ENCODE results near the gene PRSS2.
"Not testable (repeated sequence)": the region's sequence is repeated elsewhere in the genome, so short reads cannot be mapped to it uniquely, and the experiment has no call there.

PRSS2 gene

GRCh38 chr7:142760071-142760642 lies 10.6 kb upstream of the PRSS2 start:
- no peak for DNase-seq

GRCh38 chr7:142761606-142762005 lies 9.2 kb upstream of the PRSS2 start:
- not testable (repeated sequence) for DNase-seq

DNA sequence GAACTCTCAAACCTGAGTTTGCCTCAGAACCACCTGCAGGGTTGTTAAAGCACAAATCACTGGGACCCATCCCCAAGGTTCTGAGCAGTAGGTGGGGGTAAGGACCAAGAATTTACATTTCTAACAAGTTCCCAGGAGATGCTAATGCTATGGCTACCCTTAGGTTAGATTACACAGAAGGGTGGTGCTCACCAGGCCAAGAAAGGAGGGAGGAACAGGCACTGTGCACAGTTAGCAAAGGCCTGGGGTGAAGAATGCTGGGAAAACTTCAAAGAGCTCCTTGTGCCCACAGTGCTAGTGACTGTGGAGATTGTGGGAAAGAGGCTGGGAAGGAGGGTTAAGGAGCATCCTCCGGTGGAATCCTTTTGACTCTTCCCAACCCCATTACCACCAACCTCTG lies 8.7 kb upstream of the PRSS2 start:
- DNase-seq = no peak

DNA sequence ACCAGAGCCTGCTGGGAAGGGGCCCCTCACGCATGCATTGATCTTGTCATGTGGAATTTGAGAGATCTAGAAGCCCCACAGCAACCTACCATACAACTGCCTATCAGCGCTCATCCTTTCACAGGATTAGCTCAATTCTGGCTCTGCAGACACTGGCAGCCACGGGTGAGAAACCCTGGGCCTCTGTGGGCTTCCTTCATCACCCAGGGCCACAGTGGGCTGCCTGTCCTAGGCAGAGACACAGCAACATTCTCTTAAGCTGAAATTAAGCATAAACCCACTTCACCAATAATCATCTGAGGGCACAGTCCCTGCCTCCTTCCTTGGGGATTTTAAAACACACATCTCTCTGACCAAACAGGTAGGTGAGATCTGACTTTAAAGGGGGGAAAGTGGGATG lies 3.3 kb upstream of the PRSS2 start:
- no peak for DNase-seq

DNA sequence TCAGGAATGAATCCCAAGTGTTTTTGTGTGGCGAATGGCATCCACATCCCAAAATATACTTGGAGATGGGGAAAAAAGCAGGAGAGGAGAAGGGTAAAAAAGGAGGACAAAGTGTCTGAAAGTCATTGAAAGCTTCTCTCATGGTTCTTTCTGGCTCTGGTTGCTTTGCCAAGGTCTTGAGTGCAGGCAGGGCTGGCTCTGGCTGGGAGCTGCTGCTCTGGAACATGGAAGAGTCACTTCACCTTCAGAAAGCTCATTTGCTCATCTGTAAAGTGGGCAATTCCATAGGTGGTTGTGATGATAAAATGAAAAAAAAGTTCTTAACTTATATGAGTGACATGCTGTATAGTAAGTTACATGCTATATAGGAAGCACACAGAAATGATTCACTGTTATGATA lies 2.9 kb upstream of the PRSS2 start:
- no peak for DNase-seq

DNA sequence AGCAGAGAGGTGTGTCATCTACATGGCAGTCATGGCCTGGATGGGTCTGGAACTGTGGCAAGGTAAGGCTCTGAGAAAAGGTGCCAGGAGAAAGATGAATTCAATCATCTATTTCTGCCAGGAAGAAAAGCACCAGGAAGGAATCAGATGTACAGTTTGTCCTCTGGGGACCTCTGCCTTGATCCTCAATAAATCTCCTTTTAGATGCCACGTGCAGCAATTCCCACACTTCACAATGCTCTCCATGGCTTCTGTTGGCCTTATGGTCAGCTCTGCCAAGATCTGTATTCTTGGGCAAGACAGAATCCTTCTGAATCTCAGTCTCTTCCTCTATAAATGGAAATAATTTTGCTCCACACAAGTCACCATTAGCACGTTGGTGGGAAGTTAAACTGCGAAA lies 1.9 kb upstream of the PRSS2 start:
- DNase-seq = not testable (repeated sequence)

GRCh38 chr7:142771353-142771723 lies 568 bp downstream of the PRSS2 start:
- peak; percentile 94 for DNase-seq

DNA sequence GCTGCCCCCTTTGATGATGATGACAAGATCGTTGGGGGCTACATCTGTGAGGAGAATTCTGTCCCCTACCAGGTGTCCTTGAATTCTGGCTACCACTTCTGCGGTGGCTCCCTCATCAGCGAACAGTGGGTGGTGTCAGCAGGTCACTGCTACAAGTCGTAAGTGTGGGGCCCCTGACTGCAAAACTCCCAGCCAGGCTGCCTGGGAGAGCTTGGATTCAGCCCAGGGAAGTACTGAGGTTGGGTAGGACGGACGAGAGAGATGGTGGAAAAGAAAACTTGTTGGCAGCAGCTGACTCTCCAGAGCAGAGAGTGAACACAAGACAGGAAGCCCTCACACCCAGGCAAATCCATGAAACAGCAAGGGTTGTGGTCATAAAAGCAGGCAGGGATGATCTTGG lies 1.3 kb downstream of the PRSS2 start:
- DNase-seq = no peak

DNA sequence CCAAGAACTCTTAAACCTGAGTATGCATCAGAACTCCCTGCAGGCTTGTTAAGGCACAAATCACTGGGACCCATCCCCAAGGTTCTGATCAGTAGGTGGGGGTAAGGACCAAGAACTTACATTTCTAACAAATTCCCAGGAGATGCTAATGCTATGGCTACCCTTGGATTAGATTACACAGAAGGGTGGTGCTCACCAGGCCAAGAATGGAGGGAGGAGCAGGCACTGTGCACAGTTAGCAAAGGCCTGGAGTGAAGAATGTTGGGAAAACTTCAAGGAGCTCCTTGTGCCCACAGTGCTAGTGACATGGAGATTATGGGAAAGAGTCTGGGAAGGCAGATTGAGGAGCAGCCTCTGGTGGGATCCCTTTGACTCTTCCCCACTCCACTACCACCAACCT lies 1.9 kb downstream of the PRSS2 start:
- DNase-seq = no peak

- no peak for DNase-seq
Observed at GRCh38 chr7:142773230-142773629, 2.5 kb downstream of the PRSS2 start.

GRCh38 chr7:142773937-142774744 lies 3.4 kb downstream of the PRSS2 start:
- DNase-seq = no peak

DNA sequence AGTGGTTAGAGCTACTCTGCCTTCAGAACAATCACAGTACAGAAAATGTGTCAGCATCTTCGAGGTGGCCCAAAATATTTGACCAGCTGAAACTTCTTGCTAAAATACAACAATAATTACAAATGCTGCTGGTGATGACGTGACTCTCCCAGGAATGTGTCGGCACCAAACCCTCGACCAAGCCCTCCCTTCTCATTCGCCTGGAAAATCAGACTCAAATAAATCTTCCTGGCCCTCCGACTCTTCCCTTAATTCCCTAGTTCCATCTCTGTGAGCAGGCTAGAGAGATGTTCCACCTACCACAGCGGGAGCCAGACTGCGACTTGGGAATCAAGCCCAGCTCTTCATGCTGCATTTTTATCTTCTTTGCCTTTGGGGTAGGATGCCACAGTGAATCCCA lies 4.1 kb downstream of the PRSS2 start:
- no peak for DNase-seq

- DNase-seq = not testable (repeated sequence)
Observed at GRCh38 chr7:142775351-142776115, 4.8 kb downstream of the PRSS2 start.

GRCh38 chr7:142776206-142776844 lies 5.6 kb downstream of the PRSS2 start:
- DNase-seq = no peak

DNA sequence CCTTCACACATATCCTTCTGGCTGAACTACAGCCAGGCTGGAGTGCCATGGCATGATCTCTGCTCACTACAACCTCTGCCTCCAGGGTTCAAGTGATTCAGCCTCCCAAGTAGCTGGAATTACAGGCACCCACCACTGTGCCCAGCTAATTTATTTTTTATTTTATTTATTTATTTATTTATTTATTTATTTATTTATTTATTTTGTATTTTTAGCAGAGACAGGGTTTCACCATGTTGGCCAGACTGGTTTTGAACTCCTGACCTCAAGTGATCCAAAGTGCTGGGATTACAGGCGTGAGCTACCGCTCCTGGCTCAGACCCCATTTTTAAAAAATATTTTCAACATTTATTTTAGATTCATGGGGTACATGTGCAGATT lies 6.1 kb downstream of the PRSS2 start:
- not testable (repeated sequence) for DNase-seq

- DNase-seq = no peak
Observed at GRCh38 chr7:142777318-142777717, 6.5 kb downstream of the PRSS2 start.

DNA sequence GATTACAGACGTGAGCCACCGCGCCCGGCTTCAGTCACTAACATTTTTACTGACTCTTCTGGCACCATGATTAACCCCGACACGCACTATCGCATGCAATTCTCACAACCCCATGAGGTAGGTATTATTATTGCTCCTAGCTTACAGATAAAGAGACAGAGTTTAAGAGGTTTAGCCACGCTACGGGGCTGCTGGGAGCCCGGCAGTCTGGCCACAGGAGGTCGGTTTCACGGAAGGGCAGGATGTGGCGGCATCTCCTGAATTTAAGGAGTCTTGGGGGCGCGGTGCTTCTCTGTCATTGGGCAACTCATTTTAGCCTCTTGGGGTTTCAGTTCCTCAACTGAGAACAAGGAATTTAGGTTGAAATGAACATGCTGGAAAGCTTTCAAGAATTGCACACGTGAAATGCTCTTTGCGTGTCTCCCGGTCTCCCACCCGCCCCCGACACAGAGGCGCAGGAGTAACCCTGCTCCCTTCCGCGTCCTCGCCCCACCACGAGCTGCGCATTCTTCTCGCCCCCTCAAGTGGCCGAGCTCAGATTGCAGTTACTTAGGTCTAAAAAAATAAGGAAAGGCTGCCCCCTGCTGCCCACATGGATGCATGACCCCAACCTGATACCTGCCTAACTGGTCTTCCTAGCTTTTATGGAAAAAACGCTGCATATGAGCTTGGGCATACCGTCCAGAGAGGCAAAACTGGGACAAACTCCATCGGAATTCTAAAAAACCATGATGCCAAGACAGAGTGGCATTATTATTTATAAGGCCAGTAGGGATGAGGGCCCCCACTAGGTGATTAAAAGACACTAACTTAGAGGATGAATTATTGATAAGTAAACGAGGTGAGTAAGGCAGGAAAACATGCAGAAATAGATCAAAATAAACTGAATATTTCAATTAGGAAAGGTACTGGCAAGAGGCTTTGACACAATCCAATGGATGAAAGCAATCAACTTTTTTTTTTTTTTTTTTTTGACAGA lies 12.4 kb downstream of the PRSS2 start:
- peak; percentile 79 for DNase-seq

DNA sequence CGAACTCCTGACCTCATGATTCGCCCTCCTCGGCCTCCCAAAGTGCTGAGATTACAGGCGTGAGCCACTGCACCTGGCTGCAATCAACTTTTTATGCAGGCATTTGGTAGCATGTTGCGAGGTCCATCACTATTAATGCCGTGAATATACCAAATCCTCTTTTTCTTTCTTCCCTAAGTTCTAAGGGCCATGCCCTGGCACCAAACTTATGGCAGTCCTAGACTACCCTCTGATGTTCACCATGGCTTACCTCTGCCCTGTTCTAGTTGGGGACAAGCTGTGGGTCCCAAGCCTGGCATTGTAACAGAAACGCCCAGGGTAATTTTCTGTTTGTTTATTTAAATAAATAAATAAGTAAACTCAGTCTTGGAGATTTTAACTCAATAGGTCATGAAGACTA lies 13.3 kb downstream of the PRSS2 start:
- no peak for DNase-seq

- no peak for DNase-seq
Observed at GRCh38 chr7:142784716-142785115, 13.9 kb downstream of the PRSS2 start.

DNA sequence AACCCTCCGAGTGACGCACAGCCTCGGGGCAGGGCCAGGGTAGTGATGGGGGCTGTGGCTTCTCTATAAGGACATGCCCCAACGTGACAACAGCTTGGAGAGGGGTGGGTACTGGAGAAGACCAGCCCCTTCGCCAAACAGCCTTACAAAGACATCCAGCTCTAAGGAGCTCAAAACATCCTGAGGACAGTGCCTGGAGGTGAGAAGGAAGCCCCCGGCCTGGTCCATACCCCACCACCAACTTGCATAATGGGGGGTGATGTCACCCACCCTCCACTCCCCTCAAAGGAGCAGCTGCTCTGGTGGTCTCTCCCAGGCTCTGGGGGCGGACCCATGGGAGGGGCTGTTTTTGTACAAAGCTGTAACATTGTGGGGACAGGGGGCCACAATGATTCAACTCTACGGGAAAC lies 15.1 kb downstream of the PRSS2 start:
- DNase-seq = no peak

- DNase-seq = no peak
Observed at GRCh38 chr7:142787034-142787768, 16.4 kb downstream of the PRSS2 start.

DNA sequence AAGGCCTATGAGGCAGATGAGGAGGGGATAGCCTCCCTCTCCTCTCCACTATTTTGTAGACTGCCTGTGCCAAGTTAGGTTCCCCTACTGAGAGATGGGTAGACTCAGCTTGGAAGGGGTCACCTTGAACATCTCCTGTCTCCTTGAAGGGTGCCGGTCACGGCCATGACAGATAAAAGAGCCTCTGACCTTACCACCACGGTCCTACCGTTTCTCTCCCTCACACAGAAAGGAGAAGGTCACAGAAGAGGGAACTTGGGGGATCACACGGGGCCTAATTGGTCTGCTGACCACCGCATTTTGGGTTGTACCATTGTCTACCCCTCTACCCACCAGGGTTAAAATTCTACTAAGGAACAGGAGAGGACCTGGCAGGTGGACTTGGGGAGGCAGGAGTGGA lies 17.0 kb downstream of the PRSS2 start:
- no peak for DNase-seq
